GM18870 (cell line): ENCODE measurements around the gene TP53INP2.
"Not testable (repeated sequence)": the region's sequence is repeated elsewhere in the genome, so short reads cannot be mapped to it uniquely, and the experiment has no call there.

ENCODE experiments used
- ATAC-seq: cut with Tn5 transposase; IDR thresholded peaks from one replicate; pipeline ENCODE4 v1.9.1; 2021; ENCODE audit warnings: moderate library complexity; ENCODE audit not compliant: unreplicated experiment

Gene TP53INP2, protein sequence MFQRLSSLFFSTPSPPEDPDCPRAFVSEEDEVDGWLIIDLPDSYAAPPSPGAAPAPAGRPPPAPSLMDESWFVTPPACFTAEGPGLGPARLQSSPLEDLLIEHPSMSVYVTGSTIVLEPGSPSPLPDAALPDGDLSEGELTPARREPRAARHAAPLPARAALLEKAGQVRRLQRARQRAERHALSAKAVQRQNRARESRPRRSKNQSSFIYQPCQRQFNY

DNA sequence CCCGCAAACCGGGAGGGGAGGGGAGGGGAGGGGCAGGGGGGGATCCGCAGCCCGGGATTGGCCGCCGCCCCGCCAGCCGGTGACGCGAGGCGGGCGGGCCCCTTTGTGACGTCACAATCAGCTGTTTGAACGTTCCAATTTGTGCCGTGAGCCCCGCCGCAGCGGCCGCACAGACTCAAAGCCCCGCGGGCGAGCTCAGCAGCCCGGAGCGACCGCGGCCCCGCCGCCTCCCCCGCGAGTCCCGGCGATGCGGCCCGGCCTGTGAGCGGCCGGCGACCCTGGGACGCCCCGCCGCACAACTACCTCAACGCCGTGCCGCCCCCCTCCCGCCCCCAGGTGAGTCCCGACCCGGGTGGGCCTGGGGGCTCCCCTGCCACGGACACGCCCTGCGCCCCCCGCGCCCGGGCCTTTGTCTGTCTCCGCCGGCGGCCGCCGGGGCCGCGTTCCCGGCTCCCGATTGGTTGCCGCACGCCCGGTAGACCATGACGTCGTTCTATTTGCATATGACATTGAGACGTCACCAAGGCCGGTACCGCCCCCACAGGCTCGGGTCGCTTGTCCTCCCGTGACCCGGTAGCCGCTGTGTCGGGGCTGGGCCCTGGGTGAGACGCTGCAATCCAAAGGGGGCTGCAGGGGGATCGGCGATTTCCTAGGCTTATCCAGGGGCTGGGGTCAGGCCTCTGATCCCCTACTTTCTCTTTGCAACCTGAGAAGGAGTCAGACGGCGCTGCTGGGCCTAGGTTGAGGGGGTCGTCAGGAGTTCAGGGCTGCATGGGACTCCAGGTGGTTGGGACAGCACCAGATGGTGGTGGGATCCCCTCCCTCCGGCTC is at the start of gene TP53INP2:
TP53INP2 (plus strand) TSS at position 168 of the 831 bp plus-strand sequence. CDS start 4,396 bp downstream, outside the sequence.
- peak; percentile 40 for ATAC-seq

DNA sequence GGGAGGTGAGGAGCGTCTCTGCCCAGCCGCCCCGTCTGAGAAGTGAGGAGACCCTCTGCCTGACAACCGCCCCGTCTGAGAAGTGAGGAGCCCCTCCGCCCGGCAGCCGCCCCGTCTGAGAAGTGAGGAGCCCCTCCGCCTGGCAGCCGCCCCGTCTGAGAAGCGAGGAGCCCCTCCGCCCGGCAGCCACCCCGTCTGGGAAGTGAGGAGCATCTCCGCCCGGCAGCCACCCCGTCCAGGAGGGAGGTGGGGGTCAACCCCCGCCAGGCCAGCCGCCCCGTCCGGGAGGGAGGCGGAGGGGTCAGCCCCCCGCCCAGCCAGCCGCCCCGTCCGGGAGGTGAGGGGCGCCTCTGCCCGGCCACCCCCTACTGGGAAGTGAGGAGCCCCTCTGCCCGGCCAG is 45.5 kb upstream of the TP53INP2 start:
- not testable (repeated sequence) for ATAC-seq

DNA sequence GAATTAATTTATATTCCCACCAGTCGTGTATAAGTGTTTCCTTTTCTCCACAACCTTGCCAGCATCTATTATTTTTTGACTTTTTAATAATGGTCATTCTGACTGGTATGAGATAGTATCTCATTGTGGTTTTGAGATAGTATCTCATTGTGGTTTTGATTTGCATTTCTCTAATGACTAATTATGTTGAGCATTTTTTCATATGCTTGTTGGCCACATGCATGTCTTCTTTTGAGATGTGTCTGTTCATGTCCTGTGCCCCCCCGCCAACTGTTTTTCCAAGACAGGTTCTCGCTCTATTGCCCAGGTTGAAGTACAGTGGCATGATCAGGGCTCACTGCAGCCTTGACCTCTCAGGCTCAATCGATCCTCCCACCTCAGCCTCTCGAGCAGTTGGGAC is 42.3 kb upstream of the TP53INP2 start:
- not testable (repeated sequence) for ATAC-seq

DNA sequence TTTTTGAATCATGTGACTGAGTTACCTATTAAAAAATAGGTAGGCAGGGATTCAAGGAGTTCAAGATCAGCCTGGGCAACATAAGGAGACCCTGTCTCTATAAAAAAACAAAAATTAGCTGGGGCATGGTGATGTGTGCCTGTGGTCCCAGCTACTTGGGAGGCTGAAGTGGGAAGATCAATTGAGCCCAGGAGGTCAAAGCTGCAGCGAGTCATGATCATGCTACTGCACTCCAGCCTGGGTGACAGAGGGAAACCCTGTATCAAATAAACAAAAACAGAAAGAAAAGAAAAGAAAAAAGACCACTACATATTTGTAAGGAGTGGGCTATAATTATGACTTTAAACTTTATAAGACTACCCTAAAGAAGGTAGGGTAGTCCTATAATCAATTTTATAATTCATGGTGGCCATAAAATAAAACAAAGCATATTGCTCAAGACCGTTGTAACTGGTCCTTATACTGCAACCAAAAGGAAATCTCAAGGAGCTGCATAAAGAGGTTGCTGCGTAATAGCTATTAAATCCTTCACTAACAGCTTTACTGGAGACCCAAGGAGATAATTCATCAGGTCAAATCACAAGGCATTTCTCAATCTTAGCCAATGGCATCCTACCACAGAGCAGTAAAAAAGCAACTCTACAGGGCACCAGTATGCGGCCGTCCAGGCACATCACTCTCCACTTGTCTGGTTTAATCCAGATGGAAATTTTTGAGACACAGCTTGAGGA is 40.8 kb upstream of the TP53INP2 start:
- no peak for ATAC-seq

DNA sequence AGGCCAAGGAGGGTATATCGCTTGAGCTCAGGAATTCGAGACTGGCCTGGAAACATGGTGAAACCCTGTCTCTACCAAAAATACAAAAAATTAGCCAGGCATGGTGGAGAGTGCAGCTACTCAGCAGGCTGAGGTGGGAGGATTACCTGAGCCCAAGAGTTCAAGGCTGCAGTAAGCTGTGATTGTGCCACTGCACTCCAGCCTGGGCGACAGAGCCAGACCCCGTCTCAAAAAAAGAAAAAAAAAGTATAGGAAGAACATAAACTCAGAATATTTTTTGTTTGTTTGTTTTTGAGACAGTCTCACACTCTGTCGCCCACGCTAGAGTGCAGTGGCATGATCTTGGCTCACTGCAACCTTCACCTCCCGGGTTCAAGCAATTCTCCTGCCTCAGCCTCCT is 39.4 kb upstream of the TP53INP2 start:
- ATAC-seq: not testable (repeated sequence)

DNA sequence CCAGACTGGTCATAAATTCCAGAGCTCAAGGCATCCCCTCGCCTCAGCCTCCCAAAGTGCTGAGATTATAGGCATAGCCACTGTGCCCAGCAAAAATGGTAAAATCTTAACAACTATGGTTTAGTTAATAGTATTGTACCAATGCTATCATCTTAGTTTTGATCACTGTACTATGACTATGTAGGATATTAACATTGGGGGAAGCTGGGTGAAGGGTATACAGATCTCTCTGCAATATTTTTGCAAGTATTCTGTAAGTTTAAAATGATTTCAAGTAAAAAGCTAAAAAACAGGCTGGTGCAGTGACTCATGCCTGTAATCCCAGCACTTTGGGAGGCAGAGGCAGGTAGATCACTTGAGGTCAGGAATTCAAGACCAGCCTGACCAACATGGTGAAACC is 35.0 kb upstream of the TP53INP2 start:
- ATAC-seq: no peak

DNA sequence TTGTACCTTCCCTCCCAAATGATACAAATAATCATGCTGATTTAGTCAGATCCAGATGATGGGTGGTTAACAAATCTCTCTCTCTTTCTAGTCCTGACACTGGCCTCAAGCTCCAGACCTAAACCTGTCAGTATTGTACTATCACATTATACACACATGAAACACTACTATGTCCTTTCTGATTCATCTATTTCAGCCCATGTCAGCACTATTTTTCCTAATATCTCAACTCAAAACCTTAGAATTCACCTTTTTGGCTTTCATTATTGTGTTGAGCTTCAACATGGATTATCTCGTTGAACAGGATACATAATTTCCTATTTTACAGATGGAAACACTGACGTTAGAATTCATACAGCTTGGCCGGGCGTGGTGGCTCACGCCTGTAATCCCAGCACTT is 30.7 kb upstream of the TP53INP2 start:
- ATAC-seq: no peak

DNA sequence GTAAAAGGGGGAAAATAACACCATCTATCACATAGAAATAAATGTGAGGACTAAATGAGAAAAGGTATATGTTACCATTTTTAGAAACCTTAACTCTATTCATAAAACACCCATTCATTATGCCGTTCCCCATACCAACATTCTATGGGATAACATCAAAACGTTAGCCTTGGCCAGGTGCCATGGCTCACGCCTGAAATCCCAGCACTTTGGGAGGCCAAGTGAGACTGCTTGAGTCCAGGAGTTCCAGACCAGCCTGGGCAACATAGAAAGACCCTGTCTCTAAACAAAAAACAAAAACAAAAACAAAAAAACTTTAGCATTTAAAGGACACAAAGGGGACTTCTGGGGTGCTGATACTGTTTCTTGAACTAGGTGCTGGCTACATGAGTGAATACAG is 28.6 kb upstream of the TP53INP2 start:
- ATAC-seq: no peak

DNA sequence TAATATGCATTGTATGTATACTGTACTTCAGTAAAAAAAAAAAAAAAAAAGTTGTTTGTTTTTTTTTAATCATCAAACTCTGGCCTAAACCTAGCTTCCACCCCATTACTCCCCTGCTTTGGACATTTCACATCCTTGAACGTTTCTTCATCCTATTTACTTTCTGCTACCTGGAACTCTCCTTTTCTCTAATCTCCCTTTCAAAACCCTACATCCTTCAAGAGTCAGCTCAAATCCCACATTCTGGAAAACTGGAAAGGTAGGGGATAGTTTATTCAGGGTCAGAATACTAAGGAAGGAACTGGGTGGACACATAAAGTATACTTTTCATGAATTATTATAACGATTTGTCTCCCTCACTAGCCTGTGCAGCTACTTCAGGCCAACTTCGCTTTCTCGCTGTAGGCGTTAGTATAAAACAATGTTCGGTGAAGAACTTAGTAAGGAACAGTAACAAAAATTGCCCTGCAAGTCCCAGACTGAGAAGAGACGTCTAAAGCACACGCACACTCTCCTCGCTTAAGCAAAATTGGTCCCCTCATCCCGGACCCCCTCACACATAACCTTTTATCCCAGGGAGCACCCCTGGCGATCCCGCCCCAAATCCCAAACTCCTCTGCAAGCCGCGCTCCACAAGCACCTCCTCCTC is 28.0 kb upstream of the TP53INP2 start:
- ATAC-seq: peak; percentile 9

DNA sequence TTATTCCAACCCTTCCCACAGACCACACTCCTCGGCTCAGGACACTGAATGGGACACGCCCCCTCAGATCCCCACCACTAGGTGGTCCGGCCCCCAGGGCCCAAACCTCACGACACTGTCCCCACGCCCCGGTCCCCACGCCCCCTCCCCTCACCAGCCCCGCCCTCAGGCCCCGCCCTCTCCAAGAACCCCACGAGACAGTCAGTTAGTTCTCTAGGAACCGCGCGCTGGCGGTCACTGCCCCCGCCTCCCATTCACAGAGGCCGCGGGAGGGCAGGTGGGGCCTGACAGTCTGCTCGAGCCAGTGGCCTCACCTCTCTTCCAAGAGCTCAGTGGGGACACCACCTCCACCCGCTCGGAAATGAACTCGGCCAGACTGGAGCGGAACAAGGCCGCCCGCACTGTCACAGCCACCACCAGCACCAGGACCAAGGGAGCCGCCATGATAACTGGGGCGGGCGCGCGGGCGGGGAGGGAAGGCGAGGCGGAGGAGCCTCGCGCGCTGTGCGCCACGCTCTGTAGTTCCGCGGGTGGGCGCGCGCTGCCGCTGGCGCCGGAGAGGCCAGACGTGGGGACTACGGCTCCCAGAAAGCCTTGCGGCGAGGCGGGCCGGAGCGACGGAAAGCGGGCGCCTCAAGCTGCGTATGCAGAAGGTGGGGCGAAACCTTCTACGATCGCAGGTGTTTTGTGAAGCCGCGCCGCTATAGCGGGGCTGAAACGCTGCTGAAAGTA is 27.3 kb upstream of the TP53INP2 start, which contains the start of gene PIGU:
PIGU (minus strand) TSS at position 451 of the 732 bp plus-strand sequence; CDS start at position 444, 7 bp downstream.
- ATAC-seq: peak; percentile 91

DNA sequence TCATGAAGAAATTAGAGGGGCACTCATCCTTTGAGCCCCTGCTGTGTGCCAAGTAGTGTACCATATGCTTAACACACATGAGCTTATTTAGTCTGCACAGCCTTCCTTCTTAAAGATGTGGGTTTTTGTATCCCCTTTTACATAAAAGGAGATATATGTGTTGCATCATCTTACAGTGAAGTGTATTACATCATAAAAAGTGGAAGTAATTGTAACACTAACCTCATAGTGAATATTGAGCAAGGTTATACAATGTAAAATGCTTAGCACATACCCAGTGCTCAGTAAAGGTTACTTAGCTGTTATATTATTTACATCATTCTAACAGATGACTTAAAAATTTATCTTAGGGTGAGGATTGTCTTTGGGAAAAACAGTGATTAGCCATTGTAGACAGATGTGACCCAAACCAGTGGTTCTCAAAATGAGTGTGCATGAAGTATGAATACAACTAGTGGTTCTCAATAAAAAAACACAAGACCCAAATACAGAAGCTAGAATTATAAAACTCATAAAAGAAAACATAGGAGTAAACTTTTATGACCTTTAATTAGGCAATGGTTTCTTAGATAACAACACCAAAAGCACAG is 23.5 kb upstream of the TP53INP2 start:
- ATAC-seq: no peak

DNA sequence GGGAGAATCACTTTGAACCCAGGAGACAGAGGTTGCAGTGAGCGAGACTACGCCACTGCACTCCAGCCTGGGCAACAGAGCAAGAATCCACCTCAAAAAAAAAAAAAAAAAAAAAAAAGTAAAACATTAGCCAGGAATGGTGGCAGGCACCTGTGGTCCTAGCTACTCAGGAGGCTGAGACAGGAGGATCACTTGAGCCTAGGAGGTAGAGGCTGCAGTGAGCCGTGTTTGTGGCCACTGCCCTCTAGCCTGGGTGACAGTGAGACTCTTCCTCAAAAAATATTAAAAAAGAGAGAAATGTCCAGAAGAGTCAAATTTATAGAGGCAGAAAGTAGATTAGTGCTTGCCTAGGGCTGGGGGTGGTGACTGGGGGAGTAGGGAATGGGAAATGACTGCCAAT is 20.5 kb upstream of the TP53INP2 start:
- ATAC-seq: no peak

DNA sequence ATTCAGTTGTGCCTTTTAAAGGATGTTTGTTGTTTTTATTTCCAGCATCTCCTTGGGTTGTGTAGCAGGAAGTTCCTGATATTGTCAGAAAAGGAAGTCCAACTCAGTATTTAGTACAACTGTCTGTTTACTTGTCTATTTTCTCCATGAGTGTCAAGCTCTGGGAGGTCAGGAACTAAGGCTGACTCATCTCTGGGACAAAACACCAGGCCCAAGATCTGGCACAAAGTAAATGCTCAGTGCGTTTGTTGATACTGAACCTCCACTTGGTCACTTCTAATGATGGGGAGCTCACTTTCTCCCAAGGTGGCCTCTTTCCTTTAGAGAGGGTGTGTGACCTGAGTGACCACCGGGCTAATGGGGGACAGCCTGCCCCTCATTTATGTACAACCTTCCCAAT is 14.7 kb upstream of the TP53INP2 start:
- no peak for ATAC-seq

DNA sequence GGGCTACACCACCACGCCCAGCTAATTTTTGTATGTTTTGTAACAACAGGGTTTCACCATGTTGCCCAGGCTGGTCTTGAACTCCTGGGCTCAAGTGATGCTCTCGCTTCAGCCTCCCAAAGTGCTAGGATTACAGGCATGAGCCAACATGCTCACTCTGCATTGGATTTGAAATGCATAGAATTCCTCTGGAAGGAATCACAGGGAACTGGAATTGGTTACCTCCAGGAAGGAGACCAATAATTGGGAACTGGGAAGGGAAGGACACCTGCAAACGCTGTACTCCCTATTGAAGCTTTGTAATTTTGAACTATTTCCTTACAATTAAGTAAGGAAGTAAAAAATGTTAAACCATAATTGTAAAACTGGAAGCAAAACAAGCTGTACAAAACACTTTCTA is 12.3 kb upstream of the TP53INP2 start:
- ATAC-seq: no peak

DNA sequence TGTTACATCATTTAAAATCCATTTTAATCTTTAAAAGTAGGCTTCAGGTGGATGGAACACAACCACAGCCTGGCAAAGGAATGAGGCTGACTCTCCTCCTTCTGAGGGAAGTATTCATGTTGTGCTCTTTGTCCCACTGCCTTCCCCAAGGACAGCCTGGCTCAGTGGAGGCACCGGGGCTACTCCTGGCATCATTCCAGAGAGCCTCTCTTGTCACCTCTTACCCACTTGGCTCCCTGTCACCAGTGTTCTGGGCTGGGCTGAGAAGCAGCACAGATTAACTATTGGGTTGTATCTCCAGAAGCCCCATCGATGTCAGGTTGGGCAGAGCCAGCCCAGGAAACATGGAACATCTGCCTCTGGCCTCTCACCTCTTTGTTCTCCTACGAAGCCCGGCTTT is 10.7 kb upstream of the TP53INP2 start:
- no peak for ATAC-seq

DNA sequence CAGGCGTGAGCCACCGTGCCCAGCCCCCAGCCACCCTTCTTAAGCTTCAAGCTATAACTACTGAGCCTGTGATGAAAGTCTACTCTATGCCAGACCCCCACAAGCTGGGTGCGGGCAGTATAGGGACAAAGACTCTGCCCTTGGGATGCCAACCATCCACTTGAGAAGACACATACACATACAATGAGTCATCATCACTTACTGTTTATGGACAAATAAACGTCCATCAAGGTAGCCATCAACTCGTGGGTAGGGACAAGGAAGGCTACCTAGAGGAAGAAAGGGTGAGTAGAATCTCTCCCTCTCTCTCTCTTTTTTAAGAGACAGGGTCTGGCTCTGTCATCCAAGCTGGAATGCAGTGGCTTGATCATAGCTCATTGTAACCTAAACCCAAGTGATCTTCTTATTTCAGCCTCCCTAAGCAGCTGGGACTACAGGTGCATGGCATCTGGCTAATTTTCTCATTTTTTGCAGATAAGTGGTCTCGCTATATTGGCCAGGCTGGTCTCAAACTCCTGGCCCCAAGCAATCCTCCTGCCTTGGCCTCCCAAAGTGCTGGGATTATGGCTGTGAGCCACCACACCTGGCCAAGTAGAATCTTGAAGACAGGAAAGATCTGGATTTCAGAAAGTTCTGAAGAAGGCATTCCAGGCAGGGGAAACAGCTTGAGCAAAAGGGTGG is 2.6 kb upstream of the TP53INP2 start:
- no peak for ATAC-seq

DNA sequence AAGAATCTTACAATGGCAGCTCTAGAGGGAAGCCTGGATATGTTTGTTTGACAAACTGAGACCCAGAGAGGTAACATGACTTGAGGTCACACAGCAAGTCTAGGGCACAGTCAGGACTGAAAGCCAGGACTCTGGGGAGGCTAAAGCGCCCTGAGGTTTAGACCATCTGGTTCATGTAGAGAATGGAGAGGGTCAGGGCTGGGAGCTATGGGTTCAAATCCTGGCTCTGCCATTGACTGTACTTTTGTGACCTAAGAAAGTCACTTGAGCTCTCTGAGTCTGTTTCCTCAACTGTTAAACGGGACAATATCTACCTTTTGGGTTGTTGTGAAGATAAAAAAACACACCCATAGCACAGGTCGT is 1.1 kb upstream of the TP53INP2 start:
- no peak for ATAC-seq

DNA sequence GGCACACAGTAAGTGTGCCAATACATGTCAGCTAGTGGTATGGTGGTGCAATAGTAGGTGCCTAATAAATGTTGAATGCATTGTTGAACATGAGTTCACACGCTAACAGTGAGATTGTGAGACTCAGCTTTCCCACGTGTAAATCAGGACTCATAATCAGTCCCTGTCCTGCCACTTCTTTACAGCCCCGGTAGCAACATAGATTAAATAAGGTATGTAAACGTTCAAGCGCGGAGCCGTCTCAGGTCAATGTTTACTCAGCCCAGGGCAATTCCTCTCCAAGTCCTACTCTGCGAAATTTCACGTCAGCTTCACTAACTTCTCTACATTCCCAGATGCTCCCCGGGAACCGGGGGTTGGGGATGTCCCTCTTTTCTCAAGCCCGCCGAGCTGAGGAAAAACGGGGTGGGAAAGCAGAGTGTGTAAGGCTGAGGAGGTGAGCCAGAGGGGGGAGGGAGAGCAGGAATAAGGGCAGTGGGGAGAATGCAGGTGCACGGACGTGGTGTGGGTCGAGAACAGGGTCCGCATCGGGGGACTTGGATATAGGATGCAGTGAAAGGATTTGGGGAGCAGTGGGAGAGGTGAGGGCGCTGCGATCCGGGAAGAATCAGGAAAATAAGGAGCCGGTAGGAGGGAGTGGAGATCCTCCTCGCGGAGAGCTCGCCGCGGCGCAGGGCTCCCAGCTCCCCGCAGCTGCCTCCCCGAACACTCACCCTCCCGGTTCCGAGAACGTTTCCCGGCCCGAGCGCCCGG is 544 bp upstream of the TP53INP2 start:
- ATAC-seq: no peak

DNA sequence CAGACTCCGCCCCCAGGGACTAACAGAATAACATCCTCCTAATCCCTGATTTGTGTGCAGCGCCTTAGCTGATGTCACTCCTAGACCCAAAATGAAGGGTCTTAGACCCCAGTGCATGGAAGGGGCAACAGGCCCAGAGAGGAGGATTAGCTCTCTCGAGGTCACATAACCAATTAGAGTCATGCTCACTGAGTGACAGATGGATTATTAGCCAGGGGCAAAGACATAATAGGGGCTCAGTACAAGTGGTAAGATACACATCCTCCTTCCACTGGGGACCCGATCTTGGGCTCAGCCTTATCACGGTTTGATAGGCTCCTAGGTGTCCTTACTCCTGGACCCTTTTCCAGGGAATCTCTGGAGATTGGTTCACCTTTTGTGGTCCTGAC is 858 bp downstream of the TP53INP2 start:
- no peak for ATAC-seq
